Measurements from ENCODE around the gene ST6GALNAC5. TPM values are rescaled to one million over a fixed set of nuclear protein-coding genes. Genes with fewer than 3 reads are reported as not detected.

The ST6GALNAC5 gene
- total RNA-seq, 4 donors from 2014 or later: 0.16 TPM; not detected in 3

DNA sequence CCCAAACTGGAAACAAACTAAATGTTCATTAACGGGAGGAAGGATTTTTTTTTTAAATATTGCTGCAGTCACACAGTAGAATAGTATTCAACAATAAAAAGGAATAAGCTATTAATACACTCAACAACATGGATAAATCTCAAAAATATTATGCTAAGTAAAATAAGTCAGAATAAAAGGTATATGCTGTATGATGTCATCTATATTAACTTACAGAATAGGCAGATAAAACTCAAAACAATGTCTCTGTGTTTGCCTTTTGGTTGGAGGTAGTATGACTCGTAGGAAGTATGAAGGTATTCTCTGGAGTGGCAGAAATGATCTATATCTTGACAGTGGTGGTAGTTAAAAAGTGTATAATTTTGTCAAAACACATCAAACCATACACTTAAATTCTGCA, 6.1 kb upstream of the ST6GALNAC5 start:
- no peak overlapping the region for H3K27ac ChIP-seq
- in situ Hi-C loops (cut with MboI; ENCODE audit: low sequenced_read_pairs in 4 of 4): no loop called here
- intact Hi-C loops (cut with DNase I; ENCODE audit: low total_unique reads): no loop called here
- peaks cover 6 to 9% (median 7%) of the 10 kb centered on the region in 3 donors for H3K27me3 ChIP-seq
- no peaks in the 10 kb centered on the region for H3K36me3 ChIP-seq
- ATAC-seq: no peak
- no peak overlapping the region for H3K4me3 ChIP-seq
- DNase-seq: no peak
- no peak for TF ChIP-seq POLR2A (IDR thresholded peaks at IDR 0.05)
- TF ChIP-seq, protein P1, sequence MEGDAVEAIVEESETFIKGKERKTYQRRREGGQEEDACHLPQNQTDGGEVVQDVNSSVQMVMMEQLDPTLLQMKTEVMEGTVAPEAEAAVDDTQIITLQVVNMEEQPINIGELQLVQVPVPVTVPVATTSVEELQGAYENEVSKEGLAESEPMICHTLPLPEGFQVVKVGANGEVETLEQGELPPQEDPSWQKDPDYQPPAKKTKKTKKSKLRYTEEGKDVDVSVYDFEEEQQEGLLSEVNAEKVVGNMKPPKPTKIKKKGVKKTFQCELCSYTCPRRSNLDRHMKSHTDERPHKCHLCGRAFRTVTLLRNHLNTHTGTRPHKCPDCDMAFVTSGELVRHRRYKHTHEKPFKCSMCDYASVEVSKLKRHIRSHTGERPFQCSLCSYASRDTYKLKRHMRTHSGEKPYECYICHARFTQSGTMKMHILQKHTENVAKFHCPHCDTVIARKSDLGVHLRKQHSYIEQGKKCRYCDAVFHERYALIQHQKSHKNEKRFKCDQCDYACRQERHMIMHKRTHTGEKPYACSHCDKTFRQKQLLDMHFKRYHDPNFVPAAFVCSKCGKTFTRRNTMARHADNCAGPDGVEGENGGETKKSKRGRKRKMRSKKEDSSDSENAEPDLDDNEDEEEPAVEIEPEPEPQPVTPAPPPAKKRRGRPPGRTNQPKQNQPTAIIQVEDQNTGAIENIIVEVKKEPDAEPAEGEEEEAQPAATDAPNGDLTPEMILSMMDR (IDR thresholded peaks at IDR 0.05 in 4 of 5, conservative IDR thresholded peaks at IDR 0.05 in 1 of 5): no peak
- H3K4me1 ChIP-seq: no peaks in the 10 kb centered on the region
- no peaks in the 10 kb centered on the region for H3K9me3 ChIP-seq

GRCh38 chr1:76862447-76862846, 4.8 kb upstream of the ST6GALNAC5 start:
- no peak for ATAC-seq
- no peaks in the 10 kb centered on the region for H3K36me3 ChIP-seq
- intact Hi-C loops (cut with DNase I; ENCODE audit: low total_unique reads): no loop called here

DNA sequence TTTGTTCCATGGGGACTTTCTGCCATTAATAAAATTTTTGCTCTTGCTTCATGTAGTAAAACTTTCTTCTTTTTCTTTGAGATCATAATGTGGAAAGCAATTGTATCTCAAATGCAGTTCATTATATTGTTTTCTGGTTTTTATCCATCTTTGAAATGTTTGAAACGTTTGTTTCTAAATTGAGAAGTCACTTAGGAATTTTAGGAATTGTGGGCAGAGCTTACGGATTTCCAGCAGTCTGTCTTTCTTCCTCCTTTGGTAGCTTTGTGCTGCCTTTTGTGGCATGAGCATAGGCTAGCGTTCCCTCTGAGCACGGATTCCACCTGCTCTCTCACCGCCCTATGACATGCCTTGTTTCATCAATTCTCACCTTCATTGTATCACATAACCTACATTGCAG, 2.9 kb upstream of the ST6GALNAC5 start:
- ATAC-seq (no peak), DNase-seq (no peak)
- H3K9me3 ChIP-seq: no peaks in the 10 kb centered on the region
- peaks cover 28 to 39% (median 37%) of the 10 kb centered on the region in 3 donors for H3K27me3 ChIP-seq
- no peaks in the 10 kb centered on the region for H3K36me3 ChIP-seq
- no peak overlapping the region for H3K4me3 ChIP-seq
- no peak overlapping the region for H3K27ac ChIP-seq
- intact Hi-C loops (cut with DNase I; ENCODE audit: low total_unique reads) (no loop called here), in situ Hi-C loops (cut with MboI; ENCODE audit: low sequenced_read_pairs in 4 of 4) (no loop called here)
- TF ChIP-seq, protein P1 (IDR thresholded peaks at IDR 0.05 in 4 of 5, conservative IDR thresholded peaks at IDR 0.05 in 1 of 5): no peak
- TF ChIP-seq POLR2A (IDR thresholded peaks at IDR 0.05): no peak
- peaks cover 5 to 12% of the 10 kb centered on the region in 2 donors for H3K4me1 ChIP-seq

More at GRCh38 chr1:76862447-76862846, 4.8 kb upstream of the ST6GALNAC5 start:
- Histone ChIP-seq H3K27me3 (peaks cover 13 to 20% (median 20%) of the 10 kb centered on the region in 3 donors), H3K27ac (no peak overlapping the region), H3K9me3 (no peaks in the 10 kb centered on the region), H3K4me3 (no peak overlapping the region), H3K4me1 (peaks cover 0 to 5% of the 10 kb centered on the region in 2 donors)
- TF ChIP-seq, protein P1 (IDR thresholded peaks at IDR 0.05 in 4 of 5, conservative IDR thresholded peaks at IDR 0.05 in 1 of 5): no peak
- TF ChIP-seq POLR2A (IDR thresholded peaks at IDR 0.05): no peak
- in situ Hi-C loops (cut with MboI; ENCODE audit: low sequenced_read_pairs in 4 of 4): no loop called here
- no peak for DNase-seq

GRCh38 chr1:76865696-76866286, 1.5 kb upstream of the ST6GALNAC5 start:
- ATAC-seq (no peak), DNase-seq (no peak)
- intact Hi-C loops (cut with DNase I; ENCODE audit: low total_unique reads) (no loop called here), in situ Hi-C loops (cut with MboI; ENCODE audit: low sequenced_read_pairs in 4 of 4) (no loop called here)
- Histone ChIP-seq H3K36me3 (no peaks in the 10 kb centered on the region), H3K4me3 (no peak overlapping the region), H3K9me3 (no peaks in the 10 kb centered on the region), H3K4me1 (peaks cover 5 to 12% of the 10 kb centered on the region in 2 donors), H3K27ac (no peak overlapping the region), H3K27me3 (peaks cover 37 to 44% (median 39%) of the 10 kb centered on the region in 3 donors)
- no peak for TF ChIP-seq POLR2A (IDR thresholded peaks at IDR 0.05)
- TF ChIP-seq, protein P1 (IDR thresholded peaks at IDR 0.05 in 4 of 5, conservative IDR thresholded peaks at IDR 0.05 in 1 of 5): no peak

DNA sequence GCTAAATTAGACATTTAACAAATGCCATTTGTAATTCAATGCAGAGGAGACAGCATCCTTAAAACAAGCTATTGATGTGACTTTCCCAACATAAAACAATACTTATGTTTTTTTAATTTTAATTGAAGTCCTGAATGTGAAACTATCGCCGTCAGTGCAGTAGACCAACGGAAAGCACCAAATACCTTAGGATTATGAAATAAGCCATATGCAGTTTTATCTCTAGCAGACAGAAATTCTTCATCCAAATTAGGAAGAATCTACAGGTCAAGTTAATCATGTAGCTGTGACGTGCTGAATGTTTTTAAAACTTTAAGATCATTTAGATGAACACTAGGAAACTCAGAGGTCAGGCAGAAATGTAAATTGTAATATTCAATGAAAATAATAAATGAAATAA, 714 bp upstream of the ST6GALNAC5 start:
- Histone ChIP-seq H3K27me3 (peaks cover 38 to 44% (median 39%) of the 10 kb centered on the region in 3 donors), H3K36me3 (no peaks in the 10 kb centered on the region), H3K9me3 (no peaks in the 10 kb centered on the region), H3K4me1 (peaks cover 5 to 12% of the 10 kb centered on the region in 2 donors), H3K4me3 (no peak overlapping the region), H3K27ac (no peak overlapping the region)
- intact Hi-C loops (cut with DNase I; ENCODE audit: low total_unique reads) (no loop called here), in situ Hi-C loops (cut with MboI; ENCODE audit: low sequenced_read_pairs in 4 of 4) (no loop called here)
- ATAC-seq (no peak), DNase-seq (no peak)
- TF ChIP-seq, protein P1 (IDR thresholded peaks at IDR 0.05 in 4 of 5, conservative IDR thresholded peaks at IDR 0.05 in 1 of 5): no peak
- no peak for TF ChIP-seq POLR2A (IDR thresholded peaks at IDR 0.05)

Measured in gastrocnemius medialis (tissue), 4 donors.